GM19239 (cell line): ENCODE data around the gene RAB30.
A peak's percentile ranks its signal among the peaks of the same experiment; 100 is the strongest.

ENCODE experiments used
- DNase-seq: peaks from one replicate; pipeline ENCODE4 v3.0.0; 2011; ENCODE audit warnings: low spot score; ENCODE audit not compliant: insufficient read length
- FAIRE-seq: peaks from 2 replicates; lab custom pipeline; 2011; peaks lifted over from hg19 to GRCh38; lab: Jason Lieb, UNC

Gene RAB30, protein sequence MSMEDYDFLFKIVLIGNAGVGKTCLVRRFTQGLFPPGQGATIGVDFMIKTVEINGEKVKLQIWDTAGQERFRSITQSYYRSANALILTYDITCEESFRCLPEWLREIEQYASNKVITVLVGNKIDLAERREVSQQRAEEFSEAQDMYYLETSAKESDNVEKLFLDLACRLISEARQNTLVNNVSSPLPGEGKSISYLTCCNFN

DNA sequence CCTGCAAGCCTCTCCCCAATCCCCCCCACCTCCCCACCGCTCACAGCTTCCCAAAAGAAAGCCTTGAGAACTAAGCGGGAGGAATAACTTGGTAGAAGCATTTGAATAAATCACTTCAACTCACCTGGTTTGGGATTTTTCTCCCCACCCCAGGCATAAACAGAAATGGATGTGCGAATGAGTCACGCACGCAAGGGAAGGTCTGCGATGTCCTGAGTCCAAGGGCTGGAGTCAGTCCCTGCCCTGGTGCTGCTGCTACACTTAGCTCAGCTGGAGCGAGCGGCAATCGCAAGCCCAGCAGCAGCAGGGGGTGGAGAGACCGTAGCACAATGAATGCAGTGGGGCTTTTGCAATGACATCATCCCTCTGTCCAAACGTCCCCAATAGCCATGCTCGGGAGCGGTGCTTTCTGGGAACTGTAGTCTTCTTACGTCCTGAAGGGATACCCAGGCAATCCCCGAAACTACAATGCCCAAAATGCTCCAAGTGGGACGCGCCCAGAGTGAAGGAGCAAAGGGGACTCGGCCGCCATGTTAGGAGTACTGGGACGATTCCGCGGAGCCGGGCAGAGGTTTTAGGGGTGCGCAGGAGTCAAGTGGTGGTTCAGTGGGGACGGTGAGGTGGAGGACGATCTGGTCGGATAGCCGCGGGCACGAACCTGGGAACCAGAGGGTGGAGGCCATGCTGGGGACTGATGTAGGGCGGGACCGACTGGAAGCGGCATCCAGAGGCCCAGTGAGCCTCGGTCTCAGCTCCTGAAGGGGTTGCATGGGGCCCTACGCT, at the start of gene RAB30:
Gene RAB30 (minus strand): TSS at position 331 of the 783 bp plus-strand sequence. CDS start 74,581 bp downstream, outside the sequence.
- peak; percentile 100 for FAIRE-seq
- DNase-seq: peak; percentile 80

DNA sequence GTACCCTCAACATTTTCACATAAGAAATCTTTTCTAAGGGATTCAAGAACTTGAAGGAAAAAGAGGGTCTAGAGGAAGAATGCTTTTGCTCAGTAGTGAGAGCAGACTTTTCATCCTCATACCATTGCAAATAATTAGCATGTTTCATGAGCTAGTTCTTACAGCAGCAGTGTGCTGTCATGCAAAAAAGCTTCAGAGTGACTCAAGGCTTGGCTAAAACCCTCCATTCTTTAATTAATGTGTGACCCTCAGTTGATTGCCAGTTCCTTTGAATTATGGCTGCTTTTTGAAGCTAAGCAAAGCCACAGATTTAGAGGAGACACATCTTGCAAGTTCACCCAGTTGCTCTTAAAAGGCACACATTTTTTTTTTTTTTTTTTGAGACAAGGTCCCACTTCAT, 48.6 kb upstream of the RAB30 start:
- DNase-seq (no peak), FAIRE-seq (peak; percentile 78)

DNA sequence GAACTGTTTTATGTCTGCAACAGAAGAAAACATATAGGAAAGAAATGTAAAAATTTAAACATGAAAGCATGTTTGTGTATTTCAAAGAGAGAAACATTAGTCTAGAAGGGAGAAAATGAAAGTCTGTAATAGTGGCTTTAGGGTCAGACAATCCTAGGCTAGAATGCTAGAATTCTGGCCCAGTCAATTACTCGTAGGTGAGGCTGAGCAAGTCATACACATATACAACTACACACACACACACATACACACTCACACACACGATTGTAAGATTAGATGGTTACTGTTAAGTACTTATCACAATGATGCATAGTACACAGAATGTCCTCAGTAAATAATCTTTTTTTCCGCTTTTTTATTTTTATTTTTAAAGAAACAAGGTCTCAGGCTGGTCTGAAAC, 47.5 kb upstream of the RAB30 start:
- DNase-seq: no peak
- FAIRE-seq: peak; percentile 67

DNA sequence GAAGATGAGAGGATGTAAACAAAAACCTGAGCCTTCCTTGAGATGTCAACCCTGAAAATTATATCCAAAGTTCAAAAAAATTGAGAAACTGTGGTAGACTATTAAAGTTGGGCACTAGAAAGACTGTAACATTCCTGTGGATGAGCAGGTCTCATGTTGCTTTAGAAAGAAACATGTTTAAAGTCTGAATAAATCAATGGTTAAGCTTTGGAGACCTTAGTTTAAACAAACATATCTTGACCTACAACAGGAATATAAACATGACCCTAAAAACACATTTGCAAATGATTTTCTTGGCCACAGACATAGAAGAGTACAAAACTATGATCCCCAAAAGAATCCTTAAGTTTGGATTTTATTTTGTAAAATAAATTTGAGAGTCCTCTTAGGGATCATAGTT, 47.1 kb upstream of the RAB30 start:
- DNase-seq: no peak
- FAIRE-seq: no peak

DNA sequence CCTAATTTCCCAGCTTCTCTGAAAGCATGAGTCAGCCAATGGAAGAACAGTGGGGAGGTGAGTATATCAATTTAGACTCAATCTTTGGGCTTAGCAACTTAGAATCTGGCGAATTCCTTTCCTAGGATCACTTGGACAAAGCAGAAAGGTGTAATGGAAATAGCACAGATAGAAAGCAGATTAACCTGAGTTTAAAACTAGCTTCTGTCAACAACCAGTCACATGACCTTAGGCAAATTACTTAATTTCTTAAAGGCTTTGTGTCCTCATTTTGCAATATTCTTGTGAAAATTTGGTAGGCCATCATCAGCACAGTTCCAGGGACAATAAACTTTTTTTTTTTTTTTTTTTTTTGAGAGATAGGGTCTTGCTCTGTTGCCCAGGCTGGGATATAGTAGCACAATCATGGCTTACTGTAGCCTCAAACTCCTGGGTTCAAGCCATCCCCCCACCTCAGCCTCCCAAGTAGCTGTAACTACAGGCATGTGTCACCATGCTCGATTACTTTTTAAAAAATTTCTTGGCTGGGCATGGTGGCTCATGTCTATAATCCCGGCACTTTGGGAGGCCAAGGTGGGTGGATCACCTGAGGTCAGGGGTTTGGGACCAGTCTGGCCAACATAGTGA, 44.4 kb upstream of the RAB30 start:
- FAIRE-seq (no peak), DNase-seq (no peak)

DNA sequence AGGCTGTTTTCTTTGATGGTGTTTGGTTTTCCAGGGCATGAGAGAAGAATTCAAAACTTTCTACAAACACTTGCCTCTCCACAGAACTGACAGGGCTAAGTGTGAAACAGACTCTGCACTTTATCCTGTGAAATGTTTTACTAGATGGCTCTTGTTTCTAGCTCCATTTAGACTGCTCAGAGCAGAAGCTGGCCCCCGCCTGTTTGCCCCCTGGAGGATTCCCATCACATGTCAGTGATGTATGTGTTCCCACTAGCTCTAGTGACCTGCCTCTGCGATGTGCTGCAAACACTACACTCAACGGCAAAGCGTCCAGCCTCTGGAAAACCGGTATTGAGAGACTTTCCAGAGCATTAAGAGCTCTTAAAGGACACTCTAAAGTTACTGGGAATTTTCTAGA, 43.9 kb upstream of the RAB30 start:
- FAIRE-seq (no peak), DNase-seq (no peak)

DNA sequence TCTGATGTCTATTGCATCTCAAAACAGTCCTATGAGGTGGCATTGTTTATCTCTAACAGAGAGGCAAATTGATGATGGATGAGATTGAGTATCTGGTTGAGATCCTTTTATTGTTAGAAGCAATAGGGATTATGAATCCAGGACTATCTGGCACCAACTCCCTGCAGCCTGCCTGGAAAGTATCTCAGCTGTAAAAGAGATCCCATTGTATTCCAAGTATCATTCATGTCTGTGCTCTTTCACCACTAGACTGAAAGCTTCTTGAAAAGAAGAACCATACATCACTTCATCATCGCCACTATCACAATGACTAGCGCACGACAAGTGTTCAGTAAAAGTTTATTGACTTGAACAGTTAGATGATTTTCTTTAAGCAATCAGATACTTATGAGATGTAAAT, 43.3 kb upstream of the RAB30 start:
- FAIRE-seq (no peak), DNase-seq (no peak)

DNA sequence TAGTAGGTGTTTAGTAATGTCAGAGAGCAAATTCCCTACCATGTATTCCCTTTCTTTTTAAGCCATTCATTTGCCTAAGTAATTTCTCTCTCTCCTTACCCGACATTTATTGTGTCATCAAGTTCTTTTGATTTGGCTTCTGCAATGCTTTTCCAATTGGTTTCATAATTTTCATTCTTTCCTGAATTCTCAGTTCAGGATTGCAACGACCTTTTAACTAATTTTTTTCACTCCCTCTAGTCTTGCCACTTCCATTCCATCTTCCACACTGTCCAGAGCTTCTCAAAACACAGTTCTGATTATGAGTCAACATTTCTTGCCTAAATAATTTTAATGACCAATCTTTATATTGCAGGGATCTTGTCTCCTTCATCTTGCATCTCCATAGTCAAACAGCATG, 41.2 kb upstream of the RAB30 start:
- FAIRE-seq: no peak
- DNase-seq: no peak

DNA sequence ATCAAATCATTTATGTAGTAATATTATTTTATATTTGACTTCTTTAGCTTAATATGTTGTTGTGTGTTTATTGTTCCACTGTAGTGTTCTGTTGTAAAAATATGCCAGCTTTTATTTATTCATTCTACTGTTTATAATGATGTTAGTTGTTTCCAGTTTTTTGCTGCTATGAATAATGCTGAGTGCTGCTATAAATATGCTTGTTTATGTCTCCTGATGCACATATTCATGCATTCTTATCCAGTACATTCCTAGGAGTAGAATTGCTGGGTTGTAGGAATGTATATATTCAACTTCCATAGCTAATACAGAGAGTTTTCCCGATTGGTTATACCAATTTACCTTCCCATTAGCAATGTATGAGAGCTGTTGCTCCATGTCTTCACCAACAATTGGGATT, 33.5 kb upstream of the RAB30 start:
- no peak for FAIRE-seq
- DNase-seq: no peak

DNA sequence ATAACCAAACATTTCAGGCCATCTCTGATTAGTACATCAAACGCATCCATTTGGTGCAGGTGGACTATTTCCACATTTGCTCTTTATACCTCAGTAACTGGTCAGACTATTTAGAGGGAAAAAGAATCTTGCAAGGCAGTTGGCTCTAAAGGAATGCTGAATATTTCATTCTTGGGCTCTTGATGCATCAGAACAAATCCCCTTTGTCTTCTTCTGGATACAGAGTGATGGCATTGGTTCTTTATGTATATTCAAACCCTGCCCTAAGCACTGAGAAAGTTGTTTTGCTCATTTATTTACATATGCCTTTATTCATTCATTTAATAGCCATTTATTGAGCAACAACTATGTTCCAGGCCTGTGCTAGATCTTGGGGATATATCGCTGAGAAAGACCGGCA, 31.1 kb upstream of the RAB30 start:
- DNase-seq (no peak), FAIRE-seq (no peak)

DNA sequence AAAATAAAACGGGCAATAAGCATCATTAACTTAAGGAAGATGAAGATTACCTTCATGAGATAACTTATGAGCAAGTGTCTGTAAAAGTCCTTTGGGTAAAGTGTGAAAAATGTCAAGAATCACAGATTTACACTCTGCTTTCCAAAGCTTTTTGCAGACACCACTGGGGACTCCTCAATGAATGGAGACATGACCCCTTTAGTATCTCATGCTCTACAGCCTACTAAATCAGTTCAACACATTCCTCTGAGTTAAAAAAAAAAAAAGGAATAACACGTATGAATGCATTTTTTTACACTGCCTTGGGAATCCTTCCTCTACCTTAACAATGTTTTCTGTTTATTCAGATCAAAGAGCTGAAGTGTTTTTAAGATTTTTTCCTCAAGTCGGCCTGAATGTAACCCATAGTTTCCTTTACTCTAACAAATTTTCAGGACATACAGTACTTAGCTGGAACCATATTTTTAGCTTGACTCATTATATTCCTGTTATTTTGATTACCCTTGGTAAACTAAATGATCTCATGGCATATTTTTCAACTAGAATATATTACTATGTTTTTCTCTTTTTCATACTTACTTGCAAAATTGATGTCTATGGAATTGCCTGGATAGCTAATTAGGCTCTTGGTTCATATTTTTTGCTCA, 25.9 kb upstream of the RAB30 start:
- no peak for FAIRE-seq
- no peak for DNase-seq

DNA sequence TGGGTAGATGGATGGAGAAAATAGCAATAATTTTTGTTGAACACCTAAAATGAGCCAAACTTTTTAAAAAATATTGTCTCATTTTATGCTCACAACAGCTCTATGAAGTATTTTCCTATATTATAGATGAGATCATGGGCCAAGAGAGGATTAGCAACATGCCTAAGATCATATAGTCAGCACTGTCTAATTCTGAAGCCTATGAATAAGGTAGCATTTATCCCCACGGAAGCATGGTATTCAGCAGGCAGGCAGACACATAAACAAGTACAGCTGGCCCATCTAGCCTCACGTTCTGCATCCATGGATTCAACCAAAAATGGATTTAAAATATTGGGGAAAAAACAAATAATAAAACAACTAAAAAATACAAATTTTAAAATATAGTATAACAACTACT, 21.9 kb upstream of the RAB30 start:
- FAIRE-seq: no peak
- DNase-seq: no peak

DNA sequence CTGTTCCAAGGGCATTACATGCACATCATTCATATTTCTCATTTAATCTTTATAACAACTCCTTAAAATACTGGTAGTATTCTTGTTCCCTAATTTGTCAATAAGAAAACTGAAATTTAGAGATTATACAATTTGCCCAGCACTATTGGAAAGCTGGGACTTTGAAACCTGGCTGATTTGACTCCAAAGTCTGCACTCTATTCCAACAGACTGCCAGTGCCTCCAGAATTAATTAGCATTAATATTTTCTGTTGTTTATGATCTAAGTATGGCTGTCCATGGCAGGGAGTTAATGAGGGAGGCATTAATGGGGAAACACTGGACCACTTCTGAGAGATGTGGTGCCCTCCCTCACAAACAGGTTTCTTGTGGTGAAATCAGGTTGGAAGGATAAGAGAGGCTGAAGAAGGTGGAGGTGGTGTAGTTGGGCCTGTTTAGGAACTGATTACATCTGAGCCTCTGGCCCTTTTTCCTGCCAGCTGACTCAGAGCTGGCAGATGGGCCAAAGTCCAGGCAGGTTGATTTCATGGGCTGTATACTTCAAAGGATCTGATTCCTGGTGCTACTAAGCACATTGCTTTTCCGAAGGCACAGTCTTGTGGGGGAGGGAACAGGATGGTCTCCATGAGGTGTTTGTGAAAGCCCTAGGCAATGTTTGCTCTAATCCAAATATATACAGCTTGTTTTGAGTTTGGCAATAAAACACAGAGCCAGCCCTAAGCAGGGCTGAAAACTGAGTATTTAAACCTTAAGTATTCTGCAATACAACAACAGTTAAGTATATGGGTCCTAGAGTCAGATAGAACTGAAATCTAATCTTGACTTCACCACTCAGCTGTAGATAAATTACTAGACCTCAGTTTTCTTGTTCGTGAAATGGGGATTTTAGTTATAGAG, 21.0 kb upstream of the RAB30 start:
- FAIRE-seq: peak; percentile 14

DNA sequence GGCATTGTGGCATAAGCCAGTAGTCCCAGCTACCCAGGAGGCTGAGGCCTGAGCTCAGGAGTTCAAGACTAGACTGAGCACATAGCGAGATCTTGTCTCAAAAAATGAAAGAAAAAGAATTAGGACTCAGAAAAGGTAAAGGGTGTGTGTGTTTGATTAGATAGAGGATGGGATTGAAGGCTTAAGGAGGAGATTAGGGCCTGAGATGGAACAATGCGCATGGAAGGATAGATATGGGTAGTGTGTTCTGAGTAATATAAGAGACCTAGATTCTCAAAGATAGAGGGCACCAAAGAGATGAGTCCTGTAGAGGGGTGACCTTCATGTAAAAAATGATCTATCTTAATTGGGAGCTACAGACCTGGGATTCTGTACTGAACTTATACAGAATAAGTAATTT, 17.3 kb upstream of the RAB30 start:
- DNase-seq (no peak), FAIRE-seq (no peak)

More for the DNA sequence above, 21.0 kb upstream of the RAB30 start:
- DNase-seq: no peak

DNA sequence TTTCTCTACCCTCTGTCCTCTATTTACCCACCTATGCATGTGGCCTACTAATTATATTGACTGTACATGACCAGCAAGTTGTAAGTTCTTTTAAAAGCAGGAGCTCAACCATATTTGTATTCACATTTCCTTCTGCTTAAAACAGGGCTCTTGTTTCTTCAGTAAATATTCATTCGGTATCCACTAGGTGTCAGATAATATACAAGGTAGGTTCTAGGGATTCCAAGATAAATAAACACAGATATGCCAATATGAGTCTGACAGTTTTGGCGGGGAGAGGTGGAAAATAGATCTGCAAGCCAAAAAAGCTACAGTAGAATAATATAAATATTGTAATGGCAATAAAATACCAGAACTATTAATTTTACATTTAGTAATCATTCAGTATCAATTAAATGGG, 15.3 kb upstream of the RAB30 start:
- peak; percentile 37 for FAIRE-seq

DNA sequence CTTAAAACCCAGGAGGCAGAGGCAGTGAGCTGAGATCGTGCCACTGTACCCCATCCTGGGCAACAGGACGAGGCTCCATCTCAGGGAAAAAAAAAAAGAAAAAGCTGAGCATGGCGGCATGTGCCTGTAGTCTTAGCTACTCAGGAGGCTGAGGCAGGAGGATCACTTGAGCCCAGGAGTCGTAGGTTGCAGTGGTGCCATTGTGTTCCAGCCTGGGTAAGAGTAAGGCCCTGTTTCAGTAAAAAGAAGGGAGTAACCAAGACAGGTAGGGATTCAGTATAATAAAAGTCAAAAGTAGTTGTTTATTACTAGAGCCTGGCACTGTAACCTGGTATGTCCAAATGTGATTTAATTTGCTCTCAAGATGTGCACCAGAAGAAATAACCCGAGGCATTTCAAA, 8.1 kb upstream of the RAB30 start:
- FAIRE-seq: no peak

More for the DNA sequence above, 15.3 kb upstream of the RAB30 start:
- no peak for DNase-seq

DNA sequence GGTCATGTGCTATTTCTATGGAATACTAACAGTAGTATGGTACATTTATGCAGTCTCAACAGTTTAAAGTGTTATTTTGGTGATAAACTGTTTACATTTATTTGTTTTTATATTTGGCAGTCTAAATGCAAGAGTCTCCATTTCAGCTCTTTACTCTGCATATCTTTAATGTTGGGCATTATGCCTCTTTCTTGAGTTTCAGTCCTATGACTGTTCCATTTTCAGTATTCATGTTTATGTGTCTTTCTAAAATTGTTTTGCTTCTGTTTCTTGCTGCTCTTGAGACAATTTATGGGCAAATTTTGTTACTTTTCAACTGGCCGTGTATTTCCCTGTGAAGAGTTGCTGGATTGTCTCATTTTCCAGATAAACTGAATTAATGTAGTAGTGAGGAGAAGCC, 6.6 kb upstream of the RAB30 start:
- FAIRE-seq (peak; percentile 74), DNase-seq (no peak)

More for the DNA sequence above, 8.1 kb upstream of the RAB30 start:
- DNase-seq: no peak

DNA sequence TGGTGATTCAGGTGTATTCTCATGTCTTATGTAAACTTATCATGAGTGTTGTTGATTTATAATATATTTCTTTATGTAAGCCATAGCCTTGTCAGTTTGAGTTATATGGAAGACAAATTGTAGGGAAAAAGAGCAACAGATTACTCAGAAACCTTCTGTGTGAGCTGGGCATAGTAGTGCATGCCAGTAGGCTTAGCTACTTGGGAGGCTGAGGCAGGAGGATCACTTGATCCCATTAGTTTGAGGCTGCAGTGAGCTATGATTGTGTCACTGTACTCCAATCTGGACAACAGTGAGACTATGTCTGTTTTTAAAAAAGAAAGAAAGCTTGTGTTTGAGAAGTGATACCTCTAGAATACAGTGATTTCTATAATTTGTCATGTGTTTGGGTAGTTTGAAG, 2.2 kb upstream of the RAB30 start:
- no peak for DNase-seq
- FAIRE-seq: no peak

DNA sequence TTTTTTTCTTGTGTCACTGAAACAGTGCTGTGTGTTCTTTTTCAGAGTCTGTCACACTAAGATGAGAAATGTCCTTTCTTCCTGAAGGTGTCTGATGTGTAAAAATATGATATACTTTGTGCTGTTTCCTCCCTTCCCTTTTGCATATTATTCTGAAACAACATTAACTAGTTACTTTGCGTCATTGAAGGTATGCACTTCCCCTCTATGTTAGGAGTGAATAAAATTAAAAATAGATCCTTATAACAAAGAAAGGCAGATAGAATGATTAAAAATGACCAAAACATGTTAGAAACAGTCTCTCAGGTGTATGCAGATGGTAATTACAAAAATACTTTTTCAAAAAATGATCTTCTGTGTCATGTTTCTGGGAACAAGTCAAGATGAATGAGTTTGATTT, 1.6 kb upstream of the RAB30 start:
- no peak for DNase-seq
- no peak for FAIRE-seq
